ENCODE measurements around the gene MSRB3. TPM values are rescaled to one million over a fixed set of nuclear protein-coding genes. Genes with fewer than 3 reads are reported as not detected.

The MSRB3 gene
- total RNA-seq, 1 experiment from 2014 or later: 1.8 TPM

DNA sequence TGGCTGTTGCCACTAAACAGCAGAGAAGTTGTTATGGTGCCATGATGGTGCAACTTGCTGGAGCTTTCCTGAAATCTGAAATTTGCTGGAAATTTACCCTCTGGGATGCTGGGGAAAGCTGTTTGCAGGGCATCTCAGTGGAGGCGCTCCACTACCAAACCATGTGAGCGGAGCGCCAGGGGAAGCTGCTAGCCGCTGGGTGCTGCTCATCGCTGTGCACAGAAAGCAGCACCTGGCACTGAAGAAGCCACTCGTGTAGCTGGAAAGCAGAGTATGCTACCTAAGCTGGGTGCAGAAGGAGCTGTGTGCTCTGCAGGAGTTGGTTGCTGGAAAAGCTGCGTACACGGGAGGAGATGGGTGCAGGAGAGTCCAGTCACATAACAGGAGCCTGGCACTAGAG, 53.0 kb downstream of the MSRB3 start:
- POLR2A ChIA-PET: no interaction called here
- ATAC-seq (peak; percentile 28; the same call in 1 of the 2 replicates), DNase-seq (ENCODE audit: low spot score) (no peak)
- H3K4me1 Mint-ChIP-seq: peaks cover 6% of the 10 kb centered on the region; the same call in 1 of the 2 replicates
- no peak overlapping the region for H3K27ac Mint-ChIP-seq
- TF ChIP-seq FOXJ3 (CRISPR knock-in tag; IDR thresholded peaks at IDR 0.05; ENCODE audit: borderline replicate concordance) (no peak), HMGXB4 (CRISPR knock-in tag; IDR thresholded peaks at IDR 0.05) (no peak), FOXK1 (CRISPR knock-in tag; IDR thresholded peaks at IDR 0.05) (no peak), ZNF317 (CRISPR knock-in tag; IDR thresholded peaks at IDR 0.05; ENCODE audit: borderline replicate concordance, low read depth) (no peak), GABPB1 (CRISPR knock-in tag; IDR thresholded peaks at IDR 0.05) (no peak), ZNF138 (CRISPR knock-in tag; conservative IDR thresholded peaks at IDR 0.05) (no peak), ZNF425 (CRISPR knock-in tag; conservative IDR thresholded peaks at IDR 0.05) (no peak), PRRX2 (CRISPR knock-in tag; IDR thresholded peaks at IDR 0.05) (no peak), MLX (CRISPR knock-in tag; IDR thresholded peaks at IDR 0.05) (no peak), ATF2 (CRISPR knock-in tag; IDR thresholded peaks at IDR 0.05; ENCODE audit: borderline replicate concordance, low read depth) (no peak), NR3C1 (CRISPR knock-in tag; conservative IDR thresholded peaks at IDR 0.05; ENCODE audit: low read depth) (no peak), ZNF219 (CRISPR knock-in tag; IDR thresholded peaks at IDR 0.05; ENCODE audit: borderline replicate concordance) (no peak), NFYB (CRISPR knock-in tag; conservative IDR thresholded peaks at IDR 0.05; ENCODE audit: low read depth) (no peak), USF1 (CRISPR knock-in tag; IDR thresholded peaks at IDR 0.05) (no peak), ELF4 (CRISPR knock-in tag; IDR thresholded peaks at IDR 0.05; ENCODE audit: low read depth) (no peak), CTCF (IDR thresholded peaks at IDR 0.05) (no peak), FOXP1 (CRISPR knock-in tag; IDR thresholded peaks at IDR 0.05; ENCODE audit: borderline replicate concordance) (no peak)
- TF ChIP-seq, protein P1, sequence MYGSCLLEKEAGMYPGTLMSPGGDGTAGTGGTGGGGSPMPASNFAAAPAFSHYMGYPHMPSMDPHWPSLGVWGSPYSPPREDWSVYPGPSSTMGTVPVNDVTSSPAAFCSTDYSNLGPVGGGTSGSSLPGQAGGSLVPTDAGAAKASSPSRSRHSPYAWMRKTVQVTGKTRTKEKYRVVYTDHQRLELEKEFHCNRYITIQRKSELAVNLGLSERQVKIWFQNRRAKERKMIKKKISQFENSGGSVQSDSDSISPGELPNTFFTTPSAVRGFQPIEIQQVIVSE (CRISPR knock-in tag; IDR thresholded peaks at IDR 0.05; ENCODE audit: borderline replicate concordance): no peak
- TF ChIP-seq, protein P2, sequence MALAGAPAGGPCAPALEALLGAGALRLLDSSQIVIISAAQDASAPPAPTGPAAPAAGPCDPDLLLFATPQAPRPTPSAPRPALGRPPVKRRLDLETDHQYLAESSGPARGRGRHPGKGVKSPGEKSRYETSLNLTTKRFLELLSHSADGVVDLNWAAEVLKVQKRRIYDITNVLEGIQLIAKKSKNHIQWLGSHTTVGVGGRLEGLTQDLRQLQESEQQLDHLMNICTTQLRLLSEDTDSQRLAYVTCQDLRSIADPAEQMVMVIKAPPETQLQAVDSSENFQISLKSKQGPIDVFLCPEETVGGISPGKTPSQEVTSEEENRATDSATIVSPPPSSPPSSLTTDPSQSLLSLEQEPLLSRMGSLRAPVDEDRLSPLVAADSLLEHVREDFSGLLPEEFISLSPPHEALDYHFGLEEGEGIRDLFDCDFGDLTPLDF (CRISPR knock-in tag; IDR thresholded peaks at IDR 0.05): no peak
- H3K4me3 Mint-ChIP-seq: no peak overlapping the region
- no peaks in the 10 kb centered on the region for H3K27me3 Mint-ChIP-seq (ENCODE audit: low read depth)
- no peaks in the 10 kb centered on the region for H3K9me3 Mint-ChIP-seq
- CTCF ChIA-PET: interaction anchor here (1.0 to 1.3 kb wide), 3 partner anchors 31 to 225 kb away, joined by 4 to 7 read pairs (median 5); no protein-coding TSS in a partner anchor
- H3K36me3 Mint-ChIP-seq: no peaks in the 10 kb centered on the region
